IMR-90 (cell line): ENCODE measurements around the gene PACS1.

Source experiments
- CEBPB ChIP-seq: IDR thresholded peaks from 2 replicates; pipeline ENCODE4 v1.6.1; 2012; ENCODE audit warnings: low read depth, low read length, improper control_type of control experiment
- MAFK ChIP-seq: IDR thresholded peaks from 2 replicates; pipeline ENCODE4 v1.6.1; 2012; ENCODE audit warnings: low read depth, low read length, improper control_type of control experiment
- MAZ ChIP-seq: IDR thresholded peaks from 2 replicates; pipeline ENCODE4 v1.6.1; 2012; ENCODE audit warnings: low read depth, mild to moderate bottlenecking, low read length, improper control_type of control experiment, moderate library complexity, borderline replicate concordance
- MXI1 ChIP-seq: IDR thresholded peaks from 2 replicates; pipeline ENCODE4 v1.6.1; 2012; ENCODE audit warnings: low read depth, mild to moderate bottlenecking, low read length, moderate library complexity, borderline replicate concordance
- NFE2L2 ChIP-seq: fragments of 150-350 bp; IDR thresholded peaks from 2 replicates; pipeline ENCODE4 v1.6.1; 2016; ENCODE audit warnings: low read depth, mild to moderate bottlenecking, low read length
- POLR2A ChIP-seq: IDR thresholded peaks from 2 replicates; pipeline ENCODE4 v1.6.1; 2012; ENCODE audit warnings: mild to moderate bottlenecking, low read depth, low read length
- RAD21 ChIP-seq: IDR thresholded peaks from 2 replicates; pipeline ENCODE4 v1.6.1; 2012; ENCODE audit warnings: low read length, improper control_type of control experiment
- RFX5 ChIP-seq: IDR thresholded peaks from 2 replicates; pipeline ENCODE4 v1.8.0; 2012; ENCODE audit warnings: low read depth, mild to moderate bottlenecking, low read length, moderate library complexity
- SMC3 ChIP-seq: fragments of 150-350 bp; IDR thresholded peaks from 2 replicates; pipeline ENCODE4 v1.6.1; 2016; ENCODE audit warnings: low read depth, mild to moderate bottlenecking, antibody characterized with exemption, low read length, moderate library complexity
- USF2 ChIP-seq: fragments of 150-350 bp; IDR thresholded peaks from 2 replicates; pipeline ENCODE4 v1.6.1; 2017; ENCODE audit warnings: mild to moderate bottlenecking, antibody characterized with exemption, low read length, low read depth
- TF ChIP-seq, protein P1 (sequence below): conservative IDR thresholded peaks from 2 replicates; pipeline ENCODE4 v1.5.1; 2012; ENCODE audit warnings: mild to moderate bottlenecking, low read depth, low read length, improper control_type of control experiment

- no peak for TF ChIP-seq RAD21
- TF ChIP-seq, protein P1, sequence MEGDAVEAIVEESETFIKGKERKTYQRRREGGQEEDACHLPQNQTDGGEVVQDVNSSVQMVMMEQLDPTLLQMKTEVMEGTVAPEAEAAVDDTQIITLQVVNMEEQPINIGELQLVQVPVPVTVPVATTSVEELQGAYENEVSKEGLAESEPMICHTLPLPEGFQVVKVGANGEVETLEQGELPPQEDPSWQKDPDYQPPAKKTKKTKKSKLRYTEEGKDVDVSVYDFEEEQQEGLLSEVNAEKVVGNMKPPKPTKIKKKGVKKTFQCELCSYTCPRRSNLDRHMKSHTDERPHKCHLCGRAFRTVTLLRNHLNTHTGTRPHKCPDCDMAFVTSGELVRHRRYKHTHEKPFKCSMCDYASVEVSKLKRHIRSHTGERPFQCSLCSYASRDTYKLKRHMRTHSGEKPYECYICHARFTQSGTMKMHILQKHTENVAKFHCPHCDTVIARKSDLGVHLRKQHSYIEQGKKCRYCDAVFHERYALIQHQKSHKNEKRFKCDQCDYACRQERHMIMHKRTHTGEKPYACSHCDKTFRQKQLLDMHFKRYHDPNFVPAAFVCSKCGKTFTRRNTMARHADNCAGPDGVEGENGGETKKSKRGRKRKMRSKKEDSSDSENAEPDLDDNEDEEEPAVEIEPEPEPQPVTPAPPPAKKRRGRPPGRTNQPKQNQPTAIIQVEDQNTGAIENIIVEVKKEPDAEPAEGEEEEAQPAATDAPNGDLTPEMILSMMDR: no peak
- no peak for TF ChIP-seq SMC3
- no peak for TF ChIP-seq POLR2A
- TF ChIP-seq USF2: no peak
- no peak for TF ChIP-seq RFX5
- TF ChIP-seq NFE2L2: no peak
- TF ChIP-seq MAFK: no peak
- no peak for TF ChIP-seq MXI1
- TF ChIP-seq CEBPB: no peak
- TF ChIP-seq MAZ: no peak
Observed at GRCh38 chr11:66111158-66111557, 41.1 kb downstream of the PACS1 start.
